ENCODE measurements around the gene AMZ1. TPM values are rescaled to one million over a fixed set of nuclear protein-coding genes. Genes with fewer than 3 reads are reported as not detected.

Gene AMZ1
- total and polyA plus RNA-seq, 2 experiments from 2014 or later: 1.4 TPM; not detected in 1

GRCh38 chr7:2661096-2661449 lies 26.9 kb upstream of the AMZ1 start:
- H3K27me3 ChIP-seq: no peaks in the 10 kb centered on the region
- H3K36me3 ChIP-seq (replicated peaks; ENCODE audit: insufficient read depth, low read depth): no peaks in the 10 kb centered on the region
- H3K4me2 ChIP-seq: no peak overlapping the region
- no peaks in the 10 kb centered on the region for H3K4me1 ChIP-seq (ENCODE audit: insufficient read depth)
- no peaks in the 10 kb centered on the region for H3K9me3 ChIP-seq (ENCODE audit: low read depth)
- no peaks in the 10 kb centered on the region for H4K20me1 ChIP-seq (ENCODE audit: insufficient read depth, poor library complexity, severe bottlenecking)
- 92% methylated on average over 10 of the region's 10 CpGs for WGBS (ENCODE audit: low lambda C conversion rate, missing lambda C conversion rate)
- H3K79me2 ChIP-seq: no peaks in the 10 kb centered on the region
- H3K9me2 ChIP-seq (replicated peaks; ENCODE audit: insufficient read depth): no peaks in the 10 kb centered on the region
- DNase-seq (ENCODE audit: low spot score): no peak
- TF ChIP-seq CTCF (IDR thresholded peaks at IDR 0.05; ENCODE audit: poor library complexity): no peak
- no peak for TF ChIP-seq EZH2phosphoT487 (IDR thresholded peaks at IDR 0.05; ENCODE audit: low read depth, severe bottlenecking, unreplicated experiment)
- no peak for TF ChIP-seq EZH2 (IDR thresholded peaks at IDR 0.05; ENCODE audit: borderline replicate concordance)
- no peak overlapping the region for H3K27ac ChIP-seq
- no peak overlapping the region for H2AFZ ChIP-seq
- H3K4me3 ChIP-seq: no peak overlapping the region

DNA sequence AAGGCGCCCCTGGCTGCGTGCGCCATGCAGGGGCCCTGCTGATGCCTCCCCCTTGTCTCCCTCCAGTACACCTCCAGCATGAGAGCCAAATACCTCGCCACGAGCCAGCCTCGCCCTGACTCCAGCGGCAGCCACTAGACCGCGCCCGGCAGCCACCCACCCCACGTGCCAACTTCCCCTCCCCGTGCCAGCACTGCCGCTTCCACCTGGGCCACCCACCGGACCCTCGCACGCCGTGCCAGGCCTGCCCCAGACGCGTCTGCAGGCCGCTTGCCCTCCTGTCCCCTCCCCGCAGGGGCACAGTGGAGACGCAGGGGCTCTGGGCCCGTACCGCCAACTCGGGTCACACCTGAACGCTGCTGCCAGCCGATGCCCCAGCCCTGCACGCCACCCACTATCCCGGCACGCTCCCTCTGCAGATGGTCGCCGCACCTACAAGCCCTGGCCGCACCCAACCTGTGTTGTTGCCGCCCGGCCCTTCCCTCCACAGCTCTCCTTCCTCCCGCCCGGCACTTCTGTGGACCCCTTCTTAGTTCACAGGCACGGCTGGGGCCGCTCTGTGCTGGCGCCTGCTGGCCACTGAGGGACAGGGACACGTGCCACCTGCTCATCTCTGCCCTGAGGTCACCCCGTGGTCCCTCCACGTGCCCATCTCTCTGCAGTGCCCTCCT lies 26.3 kb upstream of the AMZ1 start:
- H3K4me3 ChIP-seq: no peak overlapping the region
- H3K9me2 ChIP-seq (replicated peaks; ENCODE audit: insufficient read depth): no peaks in the 10 kb centered on the region
- no peak overlapping the region for H2AFZ ChIP-seq
- no peaks in the 10 kb centered on the region for H3K79me2 ChIP-seq
- no peaks in the 10 kb centered on the region for H3K4me1 ChIP-seq (ENCODE audit: insufficient read depth)
- no peak for DNase-seq (ENCODE audit: low spot score)
- no peaks in the 10 kb centered on the region for H3K9me3 ChIP-seq (ENCODE audit: low read depth)
- no peak for TF ChIP-seq EZH2 (IDR thresholded peaks at IDR 0.05; ENCODE audit: borderline replicate concordance)
- TF ChIP-seq CTCF (IDR thresholded peaks at IDR 0.05; ENCODE audit: poor library complexity): no peak
- no peak for TF ChIP-seq EZH2phosphoT487 (IDR thresholded peaks at IDR 0.05; ENCODE audit: low read depth, severe bottlenecking, unreplicated experiment)
- no peaks in the 10 kb centered on the region for H3K36me3 ChIP-seq (replicated peaks; ENCODE audit: insufficient read depth, low read depth)
- no peak overlapping the region for H3K27ac ChIP-seq
- H3K4me2 ChIP-seq: no peak overlapping the region
- 93% methylated on average over 20 of the region's 43 CpGs for WGBS (ENCODE audit: low lambda C conversion rate, missing lambda C conversion rate)
- no peaks in the 10 kb centered on the region for H4K20me1 ChIP-seq (ENCODE audit: insufficient read depth, poor library complexity, severe bottlenecking)
- H3K27me3 ChIP-seq: no peaks in the 10 kb centered on the region

DNA sequence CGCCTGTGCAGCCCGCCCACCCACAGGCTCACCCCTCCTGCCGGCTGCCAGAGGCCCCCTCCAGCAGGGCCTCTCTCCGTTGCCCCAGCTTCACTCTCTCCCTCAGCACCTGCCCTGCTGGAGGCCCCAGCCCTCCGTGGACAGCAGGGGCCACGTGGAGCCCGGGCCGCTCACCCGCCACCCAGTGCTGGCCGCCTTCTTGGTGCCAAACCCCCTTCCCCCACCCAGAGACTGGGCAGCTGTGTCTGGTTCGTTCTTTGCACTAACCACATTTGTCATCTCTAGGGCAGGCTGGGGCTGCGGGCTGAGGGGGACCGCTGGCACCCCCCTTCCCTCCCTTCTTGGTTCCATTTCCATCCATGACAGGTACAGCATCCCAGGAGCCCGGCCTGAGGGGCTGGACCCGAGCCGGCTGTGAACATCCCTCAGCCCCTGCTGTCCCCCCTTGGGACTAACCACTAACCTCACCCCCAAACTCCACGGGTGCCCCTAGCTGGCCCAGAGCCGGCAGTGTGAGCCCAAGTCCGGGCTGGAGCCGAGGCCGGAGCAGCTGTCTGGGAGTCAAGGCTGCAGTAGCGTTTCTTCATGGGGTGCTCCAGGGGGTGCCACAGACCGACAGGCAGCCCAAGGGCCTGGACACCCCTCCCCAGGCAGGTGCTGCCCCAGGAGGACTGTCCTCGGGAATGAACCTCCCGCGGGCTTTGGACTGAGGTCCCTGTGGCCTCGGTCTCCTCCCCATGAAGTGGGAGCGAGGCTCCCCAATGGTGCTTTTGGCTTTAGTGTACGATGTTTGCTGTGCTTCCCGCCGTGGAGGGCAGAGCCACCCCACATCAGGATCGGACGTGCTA lies 25.5 kb upstream of the AMZ1 start:
- Histone ChIP-seq H3K79me2 (no peaks in the 10 kb centered on the region), H2AFZ (no peak overlapping the region), H3K27me3 (no peaks in the 10 kb centered on the region), H3K36me3 (replicated peaks; ENCODE audit: insufficient read depth, low read depth) (no peaks in the 10 kb centered on the region), H3K9me2 (replicated peaks; ENCODE audit: insufficient read depth) (no peaks in the 10 kb centered on the region), H3K27ac (no peak overlapping the region), H3K9me3 (ENCODE audit: low read depth) (no peaks in the 10 kb centered on the region), H3K4me2 (no peak overlapping the region), H3K4me3 (no peak overlapping the region), H4K20me1 (ENCODE audit: insufficient read depth, poor library complexity, severe bottlenecking) (no peaks in the 10 kb centered on the region), H3K4me1 (ENCODE audit: insufficient read depth) (no peaks in the 10 kb centered on the region)
- no peak for DNase-seq (ENCODE audit: low spot score)
- no peak for TF ChIP-seq CTCF (IDR thresholded peaks at IDR 0.05; ENCODE audit: poor library complexity)
- no peak for TF ChIP-seq EZH2phosphoT487 (IDR thresholded peaks at IDR 0.05; ENCODE audit: low read depth, severe bottlenecking, unreplicated experiment)
- no peak for TF ChIP-seq EZH2 (IDR thresholded peaks at IDR 0.05; ENCODE audit: borderline replicate concordance)
- WGBS (ENCODE audit: low lambda C conversion rate, missing lambda C conversion rate): 96% methylated on average over 29 of the region's 33 CpGs

Measured in hepatocyte (in vitro differentiated cells).